BJ (cell line): ENCODE data around the gene PGR. TPM values are rescaled to one million over a fixed set of nuclear protein-coding genes. Genes with fewer than 3 reads are reported as not detected.

ENCODE experiments used
- CTCF ChIA-PET: fragments of 350-600 bp; formaldehyde crosslinking; extraction: SDS; loops from one replicate; lab custom pipeline; 2021; ENCODE audit warnings: antibody characterized with exemption, inconsistent platforms; lab: Yijun Ruan, JAX
- POLR2A ChIA-PET: fragments of 300-600 bp; sonication (Branson Sonifier 250); formaldehyde crosslinking; extraction: SDS; loops from one replicate; lab custom pipeline; 2021; ENCODE audit warnings: antibody characterized with exemption; lab: Charles Lee
- DNase-seq: peaks from one replicate; pipeline ENCODE4 v3.0.0-alpha.2; 2011; ENCODE audit warnings: low read depth
- H3K27me3 ChIP-seq: 2 replicates; pipeline ENCODE4 v1.6.0; 2011; ENCODE audit warnings: low read length; ENCODE audit not compliant: control insufficient read depth, insufficient read depth
- H3K36me3 ChIP-seq: 2 replicates; pipeline ENCODE4 v1.5.1; 2011; ENCODE audit warnings: low read length; ENCODE audit not compliant: control insufficient read depth, insufficient read depth
- H3K4me3 ChIP-seq: 2 replicates; pipeline ENCODE4 v1.5.1; 2011; ENCODE audit warnings: low read depth, mild to moderate bottlenecking, control low read depth, low read length
- polyA minus RNA-seq: library from RNA; depleted of rRNA, polyadenylated mRNA; stranded (reverse); fragments of >200 nt; gene quantifications from 2 replicates; pipeline ENCODE4 v1.2.3, GENCODE V29; 2011; rRNA and poly(A)+ RNA removed
- polyA plus RNA-seq: library from polyadenylated mRNA; depleted of rRNA; stranded (reverse); fragments of >200 nt; gene quantifications from 2 replicates; pipeline ENCODE4 v1.2.3, GENCODE V29; 2011; rRNA removed
- TF ChIP-seq, protein P1 (sequence below): IDR thresholded peaks from 2 replicates; pipeline ENCODE4 v1.5.1; 2011; ENCODE audit warnings: low read depth, mild to moderate bottlenecking, control low read depth, inconsistent platforms, low read length, moderate library complexity; ENCODE audit not compliant: insufficient read depth

Gene PGR
- polyA plus RNA-seq = not detected in 2 replicates
- polyA minus RNA-seq = not detected in 2 replicates

DNA sequence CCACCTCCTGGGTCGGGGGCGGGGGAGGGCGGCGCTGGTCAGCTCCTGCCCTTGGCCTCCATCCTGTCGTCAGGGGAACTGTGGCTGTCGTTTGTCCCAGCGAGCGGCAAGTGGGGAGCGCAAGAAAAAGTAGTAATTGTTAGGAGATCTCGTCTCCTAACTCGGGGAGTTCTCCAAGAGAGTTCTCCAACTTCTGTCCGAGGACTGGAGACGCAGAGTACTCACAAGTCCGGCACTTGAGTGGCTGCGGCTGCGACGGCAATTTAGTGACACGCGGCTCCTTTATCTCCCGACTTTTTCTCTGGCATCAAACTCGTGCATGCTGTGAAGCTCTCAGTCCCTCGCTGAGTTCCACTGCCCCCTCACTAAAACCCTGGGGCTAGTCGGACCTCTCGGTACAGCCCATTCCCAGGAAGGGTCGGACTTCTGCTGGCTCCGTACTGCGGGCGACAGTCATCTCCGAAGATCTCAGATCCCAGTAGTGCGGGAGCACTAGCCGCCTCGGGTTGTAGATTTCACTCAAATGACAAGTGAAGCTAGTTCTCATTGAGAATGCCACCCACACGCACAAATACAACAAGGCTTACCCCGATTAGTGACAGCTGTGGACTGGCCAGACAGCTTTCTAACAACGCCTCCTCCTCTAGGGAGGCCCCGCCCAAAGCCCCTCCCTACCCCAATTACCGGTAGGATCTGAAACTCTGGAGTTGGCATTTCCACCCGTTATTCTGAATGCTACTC, at the start of gene PGR:
PGR (minus strand) TSS at position 611 of the 741 bp plus-strand sequence. CDS start 743 bp downstream, outside the sequence.
- ChIA-PET POLR2A (no interaction called here), CTCF (no interaction called here)
- Histone ChIP-seq H3K27me3 (peaks cover 31% of the 10 kb centered on the region), H3K4me3 (no peak within 1 kb of the TSS), H3K36me3 (no peaks in the 10 kb centered on the region)
- TF ChIP-seq, protein P1, sequence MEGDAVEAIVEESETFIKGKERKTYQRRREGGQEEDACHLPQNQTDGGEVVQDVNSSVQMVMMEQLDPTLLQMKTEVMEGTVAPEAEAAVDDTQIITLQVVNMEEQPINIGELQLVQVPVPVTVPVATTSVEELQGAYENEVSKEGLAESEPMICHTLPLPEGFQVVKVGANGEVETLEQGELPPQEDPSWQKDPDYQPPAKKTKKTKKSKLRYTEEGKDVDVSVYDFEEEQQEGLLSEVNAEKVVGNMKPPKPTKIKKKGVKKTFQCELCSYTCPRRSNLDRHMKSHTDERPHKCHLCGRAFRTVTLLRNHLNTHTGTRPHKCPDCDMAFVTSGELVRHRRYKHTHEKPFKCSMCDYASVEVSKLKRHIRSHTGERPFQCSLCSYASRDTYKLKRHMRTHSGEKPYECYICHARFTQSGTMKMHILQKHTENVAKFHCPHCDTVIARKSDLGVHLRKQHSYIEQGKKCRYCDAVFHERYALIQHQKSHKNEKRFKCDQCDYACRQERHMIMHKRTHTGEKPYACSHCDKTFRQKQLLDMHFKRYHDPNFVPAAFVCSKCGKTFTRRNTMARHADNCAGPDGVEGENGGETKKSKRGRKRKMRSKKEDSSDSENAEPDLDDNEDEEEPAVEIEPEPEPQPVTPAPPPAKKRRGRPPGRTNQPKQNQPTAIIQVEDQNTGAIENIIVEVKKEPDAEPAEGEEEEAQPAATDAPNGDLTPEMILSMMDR = no peak
- DNase-seq = no peak

DNA sequence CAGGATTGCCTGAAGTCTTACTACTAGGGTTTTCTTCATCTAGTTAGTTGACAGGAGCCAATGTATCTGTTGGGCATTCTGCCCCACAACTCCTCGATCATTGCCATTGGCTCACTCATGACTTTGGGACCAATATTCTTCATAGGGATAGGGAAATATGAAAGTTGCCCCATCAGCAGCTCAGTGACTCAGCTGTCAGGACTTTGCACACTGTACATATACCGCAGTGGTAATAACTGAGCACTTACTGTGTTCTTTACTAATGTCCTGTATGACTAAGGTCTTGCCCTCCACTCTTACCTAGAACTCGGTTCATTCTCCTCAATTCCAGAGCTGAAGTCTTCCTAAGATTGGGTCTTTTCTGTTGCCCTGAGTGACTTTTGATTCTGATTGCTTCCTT, 46.8 kb upstream of the PGR start:
- no peak overlapping the region for H3K4me3 ChIP-seq
- ChIA-PET CTCF (no interaction called here), POLR2A (no interaction called here)
- H3K36me3 ChIP-seq = no peaks in the 10 kb centered on the region
- DNase-seq = no peak
- H3K27me3 ChIP-seq = no peaks in the 10 kb centered on the region
- TF ChIP-seq, protein P1 = no peak

DNA sequence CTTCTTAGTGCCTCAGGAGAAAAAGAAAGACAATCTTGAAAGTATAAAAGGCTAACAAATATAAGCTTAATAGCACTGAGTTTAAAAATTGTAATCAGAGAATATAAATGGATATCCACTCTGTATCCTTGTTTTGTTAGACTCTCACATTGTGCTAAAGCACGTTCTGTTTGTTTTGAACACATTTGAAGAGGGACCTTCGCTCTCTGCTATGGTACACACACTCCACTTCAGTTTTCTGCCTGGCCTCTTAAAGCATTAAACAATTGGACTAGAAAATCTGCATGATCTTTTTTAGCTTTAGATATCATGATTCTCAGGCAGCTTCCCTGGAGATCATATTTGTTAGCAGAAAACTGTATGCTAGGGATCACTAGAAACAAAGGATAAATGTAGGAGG, 40.3 kb upstream of the PGR start:
- H3K27me3 ChIP-seq = no peaks in the 10 kb centered on the region
- no peaks in the 10 kb centered on the region for H3K36me3 ChIP-seq
- H3K4me3 ChIP-seq = no peak overlapping the region
- POLR2A ChIA-PET = no interaction called here
- TF ChIP-seq, protein P1 = no peak
- CTCF ChIA-PET = no interaction called here
- DNase-seq = no peak

DNA sequence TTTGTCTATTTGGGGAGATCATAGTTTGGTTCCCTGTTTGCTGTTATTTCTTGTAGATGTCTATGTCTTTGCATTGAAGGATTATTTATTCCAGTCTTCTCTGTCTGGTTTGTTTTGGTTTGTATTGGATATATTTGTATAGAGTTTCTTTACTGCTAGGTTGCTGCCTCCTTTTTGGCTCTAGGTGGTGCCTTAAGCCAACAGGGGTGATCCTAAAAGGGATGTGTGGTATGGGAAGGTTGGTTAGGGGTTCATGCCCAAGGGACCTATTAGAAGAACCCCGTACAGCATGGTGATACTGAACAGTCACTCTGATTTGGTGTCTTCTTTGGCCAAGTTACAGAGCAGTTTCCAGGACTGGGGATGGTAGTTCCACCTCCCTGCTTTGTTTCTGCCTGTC, 36.4 kb upstream of the PGR start:
- Histone ChIP-seq H3K4me3 (no peak overlapping the region), H3K36me3 (no peaks in the 10 kb centered on the region), H3K27me3 (no peaks in the 10 kb centered on the region)
- TF ChIP-seq, protein P1 = no peak
- no peak for DNase-seq
- ChIA-PET POLR2A (no interaction called here), CTCF (no interaction called here)

DNA sequence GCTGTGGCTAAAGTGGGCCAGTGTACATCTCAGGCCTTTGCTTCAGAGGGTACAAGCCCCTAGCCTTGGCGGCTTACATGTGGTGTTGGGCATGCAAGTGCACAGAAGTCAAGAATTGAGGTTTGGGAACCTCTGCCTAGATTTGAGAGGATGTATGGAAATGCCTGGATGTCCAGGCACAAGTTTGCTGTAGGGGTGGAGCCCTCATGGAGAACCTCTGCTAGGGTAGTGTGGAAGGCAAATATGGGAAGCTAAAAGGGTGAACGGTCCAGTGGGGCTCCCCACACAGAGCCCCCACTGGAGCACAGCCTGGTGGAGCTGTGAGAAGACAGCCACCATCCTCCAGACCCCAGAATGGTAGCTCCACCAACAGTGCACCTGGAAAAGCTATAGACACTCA, 28.5 kb upstream of the PGR start:
- DNase-seq = no peak
- TF ChIP-seq, protein P1 = no peak
- Histone ChIP-seq H3K36me3 (no peaks in the 10 kb centered on the region), H3K4me3 (no peak overlapping the region), H3K27me3 (no peaks in the 10 kb centered on the region)
- CTCF ChIA-PET = interaction anchor here (0.6 kb wide), 1 partner anchor 57 kb away, joined by 3 read pairs; no protein-coding TSS in a partner anchor
- POLR2A ChIA-PET = no interaction called here
